Subcutaneous adipose tissue (tissue), 4 donors: ENCODE measurements around the gene LRP6. TPM values are rescaled to one million over a fixed set of nuclear protein-coding genes. Genes with fewer than 3 reads are reported as not detected.

ENCODE experiments used
- total RNA-seq, 4 donors: library from RNA; depleted of rRNA; stranded (reverse); fragments of >200 nt; gene quantifications; one replicate each; pipeline ENCODE4 v1.1.0, GENCODE V29; 2016
- TF ChIP-seq, protein P1 (sequence below): fragments of 450-650 bp; IDR thresholded peaks from one replicate; pipeline ENCODE4 v1.5.1; 2016; ENCODE audit warnings: low read depth, mild to moderate bottlenecking, control low read depth, antibody characterized with exemption, moderate library complexity

LRP6 gene
- total RNA-seq, 4 donors from 2014 or later: 21.5 to 29.7 (median 23.5) TPM

DNA sequence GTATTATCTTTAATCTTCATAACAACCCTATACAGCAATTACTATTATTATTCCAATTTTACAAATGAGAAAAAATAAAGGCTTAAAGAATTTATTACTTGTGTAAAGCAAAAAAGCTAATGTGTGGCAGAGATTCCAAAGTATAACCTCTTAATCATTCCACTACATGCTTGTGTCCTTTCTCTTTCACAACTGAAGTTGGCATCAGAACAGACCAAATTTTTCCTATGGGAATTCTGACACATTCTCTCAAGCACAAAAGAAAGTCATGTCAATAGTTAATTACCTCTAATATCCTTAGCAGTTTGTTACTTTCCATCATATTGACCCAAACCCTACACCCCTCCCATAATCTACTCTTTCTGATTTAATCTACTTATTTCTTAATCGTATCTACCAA, 109.4 kb downstream of the LRP6 start:
- TF ChIP-seq, protein P1, sequence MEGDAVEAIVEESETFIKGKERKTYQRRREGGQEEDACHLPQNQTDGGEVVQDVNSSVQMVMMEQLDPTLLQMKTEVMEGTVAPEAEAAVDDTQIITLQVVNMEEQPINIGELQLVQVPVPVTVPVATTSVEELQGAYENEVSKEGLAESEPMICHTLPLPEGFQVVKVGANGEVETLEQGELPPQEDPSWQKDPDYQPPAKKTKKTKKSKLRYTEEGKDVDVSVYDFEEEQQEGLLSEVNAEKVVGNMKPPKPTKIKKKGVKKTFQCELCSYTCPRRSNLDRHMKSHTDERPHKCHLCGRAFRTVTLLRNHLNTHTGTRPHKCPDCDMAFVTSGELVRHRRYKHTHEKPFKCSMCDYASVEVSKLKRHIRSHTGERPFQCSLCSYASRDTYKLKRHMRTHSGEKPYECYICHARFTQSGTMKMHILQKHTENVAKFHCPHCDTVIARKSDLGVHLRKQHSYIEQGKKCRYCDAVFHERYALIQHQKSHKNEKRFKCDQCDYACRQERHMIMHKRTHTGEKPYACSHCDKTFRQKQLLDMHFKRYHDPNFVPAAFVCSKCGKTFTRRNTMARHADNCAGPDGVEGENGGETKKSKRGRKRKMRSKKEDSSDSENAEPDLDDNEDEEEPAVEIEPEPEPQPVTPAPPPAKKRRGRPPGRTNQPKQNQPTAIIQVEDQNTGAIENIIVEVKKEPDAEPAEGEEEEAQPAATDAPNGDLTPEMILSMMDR: no peak

DNA sequence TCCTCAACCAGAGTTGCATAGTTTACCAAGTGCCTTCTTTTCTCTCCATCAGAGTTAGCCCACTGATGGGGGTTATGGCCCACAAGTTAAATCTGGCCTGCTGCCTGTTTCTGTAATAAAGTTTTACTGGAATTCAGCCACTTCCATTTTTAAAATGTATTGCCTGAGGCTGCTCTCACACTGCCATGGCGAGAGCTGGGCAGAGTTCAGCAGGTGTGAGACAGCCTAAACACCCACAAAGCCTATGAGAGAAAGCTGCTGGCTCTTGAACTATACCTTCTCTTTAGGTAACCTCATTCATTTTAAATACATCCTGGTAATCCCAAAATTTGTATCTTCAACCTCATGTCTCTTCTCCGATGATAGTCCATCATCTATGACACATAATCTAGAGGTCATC, 110.0 kb downstream of the LRP6 start:
- TF ChIP-seq, protein P1: no peak

DNA sequence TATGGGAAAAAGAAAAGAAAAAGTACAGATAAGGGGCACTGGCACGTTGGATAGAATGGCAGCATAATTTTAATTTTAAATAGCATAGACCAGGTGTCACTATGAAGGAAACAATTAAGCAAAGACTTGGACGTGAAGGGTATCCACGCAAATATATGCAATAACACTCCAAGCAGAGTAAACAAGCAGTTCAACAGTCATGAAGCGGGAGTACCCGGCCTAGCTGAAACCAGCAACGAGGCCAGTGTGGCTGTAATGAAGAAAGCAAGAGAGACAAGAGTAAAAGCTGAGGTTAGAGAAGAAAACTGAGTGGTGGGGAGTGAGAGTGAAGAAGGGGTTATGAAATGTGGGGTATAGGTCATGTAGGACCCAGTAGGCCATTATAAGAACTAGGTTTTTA, 110.7 kb downstream of the LRP6 start:
- TF ChIP-seq, protein P1: no peak

DNA sequence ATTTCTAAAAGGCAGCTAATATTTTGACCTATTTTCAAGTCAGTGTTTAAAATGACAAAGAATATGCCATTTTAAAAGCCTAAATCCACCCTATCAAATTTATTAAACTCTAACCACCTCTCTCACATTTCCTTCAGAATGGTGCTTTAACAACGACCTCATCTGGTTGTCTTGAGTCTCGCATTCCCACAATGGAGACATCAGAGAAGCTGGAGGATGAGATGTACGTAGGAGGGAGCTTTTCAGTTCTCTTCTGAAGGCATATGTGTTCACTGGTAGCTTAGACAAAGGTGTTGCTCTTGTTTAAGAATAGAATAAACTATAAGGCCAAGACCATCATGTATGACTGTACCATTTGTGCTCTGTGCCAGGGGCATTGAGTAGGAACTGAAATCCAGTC, 113.2 kb downstream of the LRP6 start:
- TF ChIP-seq, protein P1: no peak

DNA sequence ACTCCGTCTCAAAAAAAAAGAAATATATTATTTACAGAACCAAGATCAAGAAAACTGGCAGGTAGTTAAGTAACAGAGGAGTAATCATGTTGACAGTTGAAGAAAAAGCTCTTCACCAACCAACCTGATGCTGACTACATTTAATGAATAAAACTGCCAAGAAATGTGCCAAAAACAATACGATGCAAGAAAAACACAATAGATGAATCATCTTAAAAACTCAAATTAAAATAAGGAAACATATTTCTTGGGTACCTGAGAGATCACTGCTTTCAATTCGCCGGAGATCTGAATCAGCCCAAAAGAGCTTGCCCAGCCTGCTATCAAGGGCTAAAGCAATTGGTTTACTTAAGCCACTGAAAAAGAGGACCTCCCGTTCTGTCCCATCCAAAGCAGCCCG, 119.7 kb downstream of the LRP6 start:
- TF ChIP-seq, protein P1: no peak

DNA sequence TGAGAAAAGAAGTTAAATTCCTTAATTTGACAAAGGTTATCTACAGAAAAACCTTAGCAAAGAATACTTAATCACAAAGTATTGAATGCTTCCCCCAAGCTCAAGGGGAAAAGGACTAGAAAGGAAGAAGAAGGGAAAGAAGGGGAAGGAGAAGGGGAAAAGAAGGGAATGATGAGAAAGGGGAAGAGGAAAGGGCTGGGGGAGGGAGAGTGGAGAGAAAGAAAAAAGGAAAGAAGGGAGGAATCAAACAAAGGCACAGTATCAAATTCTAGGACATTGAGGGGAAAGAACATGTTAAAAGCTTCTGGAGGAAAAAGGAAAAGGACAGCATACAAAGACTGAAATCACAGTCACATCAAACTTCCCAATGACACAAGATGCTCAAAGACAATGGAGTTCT, 125.8 kb downstream of the LRP6 start:
- TF ChIP-seq, protein P1: no peak

DNA sequence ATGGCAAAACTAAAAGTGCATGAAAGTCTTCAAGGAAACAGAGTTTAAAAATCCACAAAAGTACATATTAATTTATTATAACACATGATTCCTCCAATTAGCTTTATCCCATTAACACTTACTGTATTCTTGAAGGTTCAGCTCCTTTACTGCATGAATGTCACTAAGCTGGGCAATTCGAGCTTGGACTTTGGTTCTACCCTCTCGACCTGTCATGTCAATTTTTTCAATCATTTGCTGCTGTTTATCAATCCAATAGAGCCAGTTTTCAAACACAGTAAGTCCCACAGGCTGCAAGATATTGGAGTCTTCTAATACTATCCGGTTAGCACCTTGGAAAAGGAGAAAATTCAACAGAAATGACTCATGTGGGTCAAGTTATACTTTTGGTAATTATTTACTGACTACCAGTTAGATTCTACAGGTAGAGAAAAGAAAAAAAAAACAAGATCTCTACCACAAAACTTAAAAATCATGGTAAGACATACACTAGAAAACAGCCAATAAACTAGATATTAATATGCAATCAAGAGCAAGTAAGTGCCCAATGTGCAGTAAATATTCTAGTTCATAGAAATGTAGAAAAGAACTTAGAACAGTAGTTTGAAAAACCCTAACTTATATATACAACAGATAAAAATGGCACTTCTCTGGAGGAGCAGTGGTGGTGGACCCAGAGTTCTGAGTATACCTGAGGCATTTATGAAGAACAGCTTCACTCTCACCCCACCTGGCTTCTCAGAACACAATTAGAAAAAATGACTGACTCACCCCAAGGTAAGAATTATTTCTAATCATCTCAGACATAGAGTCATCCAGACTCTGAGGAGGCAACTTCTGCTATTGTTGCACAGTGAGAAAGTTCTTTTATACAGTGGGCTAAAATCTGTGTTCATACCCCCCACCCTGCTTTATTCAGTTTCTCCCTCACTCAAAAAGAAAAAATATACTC, 128.4 kb downstream of the LRP6 start:
- TF ChIP-seq, protein P1: no peak
